ENCODE data around the gene CERK.

DNA sequence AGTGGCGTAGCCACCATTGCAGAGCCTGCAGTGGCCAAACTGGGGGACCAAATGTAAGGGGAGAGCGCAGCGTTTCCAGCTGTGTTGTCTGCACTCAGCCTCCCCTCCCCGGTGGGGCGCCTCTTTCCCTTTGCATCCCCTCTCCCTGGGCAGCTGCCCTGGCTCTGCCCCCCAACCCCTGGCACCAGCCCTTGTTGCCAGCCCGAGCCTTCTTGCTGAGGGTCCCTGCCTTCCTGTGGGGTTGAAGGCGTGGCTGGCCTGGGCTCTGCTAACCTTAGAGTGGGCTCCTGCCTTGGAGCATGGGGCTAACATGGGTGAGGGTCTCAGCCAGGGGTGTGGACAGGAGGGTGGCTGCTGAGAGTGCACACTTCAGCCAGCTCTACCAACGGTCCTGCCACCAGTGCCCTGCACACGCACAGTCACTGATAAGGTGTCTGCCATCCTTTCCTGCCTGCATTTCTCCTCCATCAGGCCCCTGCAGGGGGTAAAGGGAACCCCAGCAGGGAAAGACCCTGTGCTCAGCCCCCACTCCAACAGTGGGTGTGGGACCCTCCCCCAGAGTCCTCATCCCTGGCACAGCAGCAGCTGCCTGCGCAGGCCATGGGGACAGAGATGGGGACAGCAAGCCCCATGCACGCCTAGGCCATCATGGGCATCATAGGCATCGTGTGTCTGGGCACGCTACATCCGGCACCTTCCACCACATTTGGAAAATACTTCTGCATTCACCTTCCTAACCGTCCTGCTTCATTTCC is 43.5 kb downstream of the CERK start:
- TF ChIP-seq POLR2AphosphoS5 (IDR thresholded peaks at IDR 0.05) (no peak), EZH2 (IDR thresholded peaks at IDR 0.05; ENCODE audit: borderline replicate concordance, insufficient read depth, low read length, poor library complexity, severe bottlenecking) (no peak), TAF1 (IDR thresholded peaks at IDR 0.05; ENCODE audit: low read depth) (no peak), EP300 (conservative IDR thresholded peaks at IDR 0.05; ENCODE audit: poor library complexity, severe bottlenecking) (no peak), RAD21 (conservative IDR thresholded peaks at IDR 0.05) (no peak), SMC3 (conservative IDR thresholded peaks at IDR 0.05; ENCODE audit: poor library complexity) (no peak)
- TF ChIP-seq, protein P1, sequence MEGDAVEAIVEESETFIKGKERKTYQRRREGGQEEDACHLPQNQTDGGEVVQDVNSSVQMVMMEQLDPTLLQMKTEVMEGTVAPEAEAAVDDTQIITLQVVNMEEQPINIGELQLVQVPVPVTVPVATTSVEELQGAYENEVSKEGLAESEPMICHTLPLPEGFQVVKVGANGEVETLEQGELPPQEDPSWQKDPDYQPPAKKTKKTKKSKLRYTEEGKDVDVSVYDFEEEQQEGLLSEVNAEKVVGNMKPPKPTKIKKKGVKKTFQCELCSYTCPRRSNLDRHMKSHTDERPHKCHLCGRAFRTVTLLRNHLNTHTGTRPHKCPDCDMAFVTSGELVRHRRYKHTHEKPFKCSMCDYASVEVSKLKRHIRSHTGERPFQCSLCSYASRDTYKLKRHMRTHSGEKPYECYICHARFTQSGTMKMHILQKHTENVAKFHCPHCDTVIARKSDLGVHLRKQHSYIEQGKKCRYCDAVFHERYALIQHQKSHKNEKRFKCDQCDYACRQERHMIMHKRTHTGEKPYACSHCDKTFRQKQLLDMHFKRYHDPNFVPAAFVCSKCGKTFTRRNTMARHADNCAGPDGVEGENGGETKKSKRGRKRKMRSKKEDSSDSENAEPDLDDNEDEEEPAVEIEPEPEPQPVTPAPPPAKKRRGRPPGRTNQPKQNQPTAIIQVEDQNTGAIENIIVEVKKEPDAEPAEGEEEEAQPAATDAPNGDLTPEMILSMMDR (IDR thresholded peaks at IDR 0.05; ENCODE audit: poor library complexity, severe bottlenecking) = no peak
- TF ChIP-seq, protein P2, sequence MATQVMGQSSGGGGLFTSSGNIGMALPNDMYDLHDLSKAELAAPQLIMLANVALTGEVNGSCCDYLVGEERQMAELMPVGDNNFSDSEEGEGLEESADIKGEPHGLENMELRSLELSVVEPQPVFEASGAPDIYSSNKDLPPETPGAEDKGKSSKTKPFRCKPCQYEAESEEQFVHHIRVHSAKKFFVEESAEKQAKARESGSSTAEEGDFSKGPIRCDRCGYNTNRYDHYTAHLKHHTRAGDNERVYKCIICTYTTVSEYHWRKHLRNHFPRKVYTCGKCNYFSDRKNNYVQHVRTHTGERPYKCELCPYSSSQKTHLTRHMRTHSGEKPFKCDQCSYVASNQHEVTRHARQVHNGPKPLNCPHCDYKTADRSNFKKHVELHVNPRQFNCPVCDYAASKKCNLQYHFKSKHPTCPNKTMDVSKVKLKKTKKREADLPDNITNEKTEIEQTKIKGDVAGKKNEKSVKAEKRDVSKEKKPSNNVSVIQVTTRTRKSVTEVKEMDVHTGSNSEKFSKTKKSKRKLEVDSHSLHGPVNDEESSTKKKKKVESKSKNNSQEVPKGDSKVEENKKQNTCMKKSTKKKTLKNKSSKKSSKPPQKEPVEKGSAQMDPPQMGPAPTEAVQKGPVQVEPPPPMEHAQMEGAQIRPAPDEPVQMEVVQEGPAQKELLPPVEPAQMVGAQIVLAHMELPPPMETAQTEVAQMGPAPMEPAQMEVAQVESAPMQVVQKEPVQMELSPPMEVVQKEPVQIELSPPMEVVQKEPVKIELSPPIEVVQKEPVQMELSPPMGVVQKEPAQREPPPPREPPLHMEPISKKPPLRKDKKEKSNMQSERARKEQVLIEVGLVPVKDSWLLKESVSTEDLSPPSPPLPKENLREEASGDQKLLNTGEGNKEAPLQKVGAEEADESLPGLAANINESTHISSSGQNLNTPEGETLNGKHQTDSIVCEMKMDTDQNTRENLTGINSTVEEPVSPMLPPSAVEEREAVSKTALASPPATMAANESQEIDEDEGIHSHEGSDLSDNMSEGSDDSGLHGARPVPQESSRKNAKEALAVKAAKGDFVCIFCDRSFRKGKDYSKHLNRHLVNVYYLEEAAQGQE (IDR thresholded peaks at IDR 0.05; ENCODE audit: borderline replicate concordance) = no peak
